DMS 273 (cell line): Measurements from ENCODE around the gene P2RX1.

Source experiments
- DNase-seq: peaks from one replicate; lab custom pipeline; 2025; ENCODE audit not compliant: unreplicated experiment; lab: John Stamatoyannopoulos, UW

Gene P2RX1

GRCh38 chr17:3907483-3908216 is 8.6 kb downstream of the P2RX1 start:
- DNase-seq = peak; percentile 17

GRCh38 chr17:3906881-3907280 is 9.4 kb downstream of the P2RX1 start:
- DNase-seq = no peak

- peak; percentile 91 for DNase-seq
These were observed 11.2 kb downstream of the P2RX1 start for GRCh38 chr17:3905017-3905520.

- DNase-seq = no peak
These were observed 11.8 kb downstream of the P2RX1 start for GRCh38 chr17:3904501-3904900.

- no peak for DNase-seq
These were observed 12.4 kb downstream of the P2RX1 start for GRCh38 chr17:3903881-3904290.

GRCh38 chr17:3903051-3903825 is 13.0 kb downstream of the P2RX1 start:
- DNase-seq = no peak

- peak; percentile 33 for DNase-seq
These were observed 15.6 kb downstream of the P2RX1 start for GRCh38 chr17:3900646-3901045.

- no peak for DNase-seq
These were observed 18.5 kb downstream of the P2RX1 start for GRCh38 chr17:3897731-3898130.

- no peak for DNase-seq
These were observed 19.4 kb downstream of the P2RX1 start for GRCh38 chr17:3896968-3897235.

- peak; percentile 70 for DNase-seq
These were observed 19.9 kb downstream of the P2RX1 start for GRCh38 chr17:3896108-3896967.

- no peak for DNase-seq
These were observed 20.9 kb downstream of the P2RX1 start for GRCh38 chr17:3895354-3895753.

- DNase-seq = no peak
These were observed 21.3 kb downstream of the P2RX1 start for GRCh38 chr17:3894911-3895343.

- DNase-seq = no peak
These were observed 22.1 kb downstream of the P2RX1 start for GRCh38 chr17:3894188-3894587.

GRCh38 chr17:3893720-3894116 is 22.5 kb downstream of the P2RX1 start:
- DNase-seq = no peak

GRCh38 chr17:3893003-3893719 is 23.1 kb downstream of the P2RX1 start, which contains the start of gene CAMKK1:
Gene CAMKK1, minus strand, starts transcription at chr17:3893053. Its CDS starts 7,366 bp downstream, at chr17:3885687.
- peak; percentile 94 for DNase-seq

GRCh38 chr17:3892095-3892998 is 23.9 kb downstream of the P2RX1 start:
- peak; percentile 65 for DNase-seq

GRCh38 chr17:3891626-3892094 is 24.6 kb downstream of the P2RX1 start:
- peak; percentile 49 for DNase-seq

- DNase-seq = peak; percentile 83
These were observed 25.4 kb downstream of the P2RX1 start for GRCh38 chr17:3890878-3891219.

- DNase-seq = peak; percentile 89
These were observed 26.0 kb downstream of the P2RX1 start for GRCh38 chr17:3890082-3890877.
